Endothelial cell of umbilical vein (primary cell): ENCODE measurements around the gene LARGE1. TPM values are rescaled to one million over a fixed set of nuclear protein-coding genes. Genes with fewer than 3 reads are reported as not detected.

ENCODE experiments used
- BruUV-seq: library from RNA; stranded (reverse); fragments of 400-500 nt; replicated peaks from 2 replicates; lab custom pipeline; 2021; lab: Mats Ljungman, UMichigan
- CTCF ChIA-PET: fragments of 300-600, 350-600 bp; sonication (Branson Sonifier 250); formaldehyde crosslinking; loops from one replicate; lab custom pipeline; 2021; ENCODE audit warnings: antibody characterized with exemption, inconsistent platforms; lab: Charles Lee
- POLR2A ChIA-PET: fragments of 300-600, 350-600 bp; sonication (Branson Sonifier 250); formaldehyde crosslinking; loops from one replicate; lab custom pipeline; 2021; ENCODE audit warnings: antibody characterized with exemption, inconsistent platforms; lab: Charles Lee
- DNase-seq: peaks from one replicate; pipeline ENCODE4 v3.0.0-alpha.2; 2011; ENCODE audit warnings: low read depth, low spot score
- FAIRE-seq: peaks from 2 replicates; lab custom pipeline; 2011; peaks lifted over from hg19 to GRCh38; lab: Jason Lieb, UNC
- H2AFZ ChIP-seq: 2 replicates; pipeline ENCODE4 v1.6.0; 2012; ENCODE audit warnings: low read depth, low read length, control low read depth, inconsistent platforms
- H3K27ac ChIP-seq: 2 replicates; pipeline ENCODE4 v1.5.1; 2011; ENCODE audit warnings: low read depth, mild to moderate bottlenecking, control low read depth, low read length, moderate library complexity; ENCODE audit not compliant: insufficient read depth
- H3K27me3 ChIP-seq, 2 experiments: 2 replicates each; pipeline versions ENCODE4 v1.6.0 to v1.6.1; 2011; ENCODE audit warnings: low read length in 2 of 2, mixed read lengths in 1 of 2; ENCODE audit not compliant: control insufficient read depth in 2 of 2, insufficient read depth in 2 of 2
- H3K36me3 ChIP-seq, 2 experiments: 2 replicates in 1 of 2; 3 replicates in 1 of 2; pipeline ENCODE4 v1.5.1; 2011; ENCODE audit warnings: low read length in 2 of 2, mild to moderate bottlenecking in 1 of 2, moderate library complexity in 1 of 2; ENCODE audit not compliant: control insufficient read depth in 2 of 2, insufficient read depth in 2 of 2; ENCODE audit errors: extremely low read depth in 1 of 2
- H3K4me1 ChIP-seq: 3 replicates; pipeline ENCODE4 v1.5.1; 2011; ENCODE audit warnings: mild to moderate bottlenecking, low read length; ENCODE audit not compliant: control insufficient read depth, insufficient read depth; ENCODE audit errors: extremely low read depth
- H3K4me2 ChIP-seq: 2 replicates; pipeline ENCODE4 v1.6.1; 2011; ENCODE audit warnings: low read length, control low read depth, mixed read lengths; ENCODE audit not compliant: insufficient read depth
- H3K4me3 ChIP-seq, 3 experiments: fragments of 200-600 bp in 1 of 3; sonication (generic), shearing (Covaris generic) in 1 of 3; replicated peaks in 1 of 3; 2 replicates each; pipeline ENCODE4 v1.5.1; 2011 to 2016; ENCODE audit warnings: control low read depth in 3 of 3, low read length in 3 of 3, mild to moderate bottlenecking in 2 of 3, inconsistent platforms in 1 of 3, low read depth in 1 of 3, moderate library complexity in 1 of 3; ENCODE audit not compliant: insufficient read depth in 1 of 3
- H3K79me2 ChIP-seq: 2 replicates; pipeline ENCODE4 v1.6.0; 2012; ENCODE audit warnings: low read length, inconsistent platforms; ENCODE audit not compliant: control insufficient read depth, insufficient read depth
- H3K9ac ChIP-seq: replicated peaks from 2 replicates; pipeline ENCODE3; 2011; ENCODE audit warnings: low read length, control low read depth; ENCODE audit not compliant: insufficient read depth; ENCODE audit errors: extremely low read depth
- H3K9me1 ChIP-seq: replicated peaks from 3 replicates; pipeline ENCODE4 v1.6.0; 2011; ENCODE audit warnings: mild to moderate bottlenecking, low read length; ENCODE audit not compliant: control insufficient read depth, insufficient read depth; ENCODE audit errors: extremely low read depth
- H3K9me3 ChIP-seq: replicated peaks from 2 replicates; pipeline ENCODE4 v1.5.1; 2012; ENCODE audit warnings: low read length, inconsistent platforms; ENCODE audit not compliant: control insufficient read depth, insufficient read depth
- H4K20me1 ChIP-seq: replicated peaks from 2 replicates; pipeline ENCODE3; 2011; ENCODE audit warnings: mild to moderate bottlenecking, low read length; ENCODE audit not compliant: control insufficient read depth, insufficient read depth; ENCODE audit errors: extremely low read depth
- EZH2 ChIP-seq: IDR thresholded peaks from 2 replicates; pipeline ENCODE4 v1.6.1; 2012; ENCODE audit warnings: borderline replicate concordance, low read depth, mild to moderate bottlenecking, moderate library complexity, low read length, inconsistent platforms; ENCODE audit not compliant: severe bottlenecking
- FOS ChIP-seq: IDR thresholded peaks from 2 replicates; pipeline ENCODE4 v1.6.1; 2011; ENCODE audit warnings: mild to moderate bottlenecking, low read length, moderate library complexity, borderline replicate concordance; ENCODE audit not compliant: insufficient read depth
- GATA2 ChIP-seq: IDR thresholded peaks from 2 replicates; pipeline ENCODE4 v1.7.0; 2011; ENCODE audit warnings: low read depth, mild to moderate bottlenecking, moderate library complexity, mixed read lengths, low read length; ENCODE audit not compliant: insufficient read length, insufficient read depth
- JUN ChIP-seq: IDR thresholded peaks from 2 replicates; pipeline ENCODE4 v1.6.1; 2011; ENCODE audit warnings: borderline replicate concordance, low read depth; ENCODE audit not compliant: insufficient read length, insufficient read depth
- MYC ChIP-seq: IDR thresholded peaks from one replicate; pipeline ENCODE4 v1.6.1; 2011; ENCODE audit warnings: mild to moderate bottlenecking, low read depth, low read length
- POLR2A ChIP-seq: IDR thresholded peaks from 2 replicates; pipeline ENCODE4 v1.6.1; 2012; ENCODE audit warnings: low read depth, mild to moderate bottlenecking, control low read depth, low read length
- POLR2AphosphoS5 ChIP-seq: IDR thresholded peaks from 2 replicates; pipeline ENCODE4 v1.6.1; 2012; ENCODE audit warnings: low read depth, mild to moderate bottlenecking, control low read depth, low read length, moderate library complexity; ENCODE audit not compliant: insufficient read depth
- dilution Hi-C: fragments of 300-500 bp; cut with MboI; formaldehyde crosslinking; loops from one replicate; pipeline ENCODE4 v1.15.0; 2019; ENCODE audit warnings: low sequenced_read_pairs; ENCODE audit not compliant: extremely low pct_ligation_motif_present
- intact Hi-C: fragments of 100-400 bp; cut with micrococcal nuclease; formaldehyde crosslinking; loops from one replicate; pipeline ENCODE4 v1.10.0; 2022
- polyA plus RNA-seq, 4 experiments: library from polyadenylated mRNA; depleted of rRNA in 3 of 4; stranded (reverse) in 3 of 4; unstranded in 1 of 4; fragments of >200 nt; gene quantifications; 2 replicates each; pipeline versions ENCODE4 v1.2.1 to v1.2.3, GENCODE V29; 2011 to 2012; ENCODE audit warnings: missing spikeins in 1 of 4
- total RNA-seq: library from RNA; stranded (reverse); gene quantifications from 2 replicates; pipeline ENCODE4 v1.2.3, GENCODE V29; 2021
- TF ChIP-seq, protein P1 (sequence below), 2 donors: IDR thresholded peaks; 1 replicate in 1 of 2; 2 replicates in 1 of 2; pipeline ENCODE4 v1.5.1; 2011; ENCODE audit warnings: low read length in 2 of 2, mild to moderate bottlenecking in 2 of 2, moderate library complexity in 2 of 2, control low read depth in 1 of 2, inconsistent platforms in 1 of 2, low read depth in 1 of 2; ENCODE audit not compliant: insufficient read depth in 1 of 2; ENCODE audit errors: extremely low read depth in 1 of 2
- TF ChIP-seq, protein P2 (sequence below): IDR thresholded peaks from 2 replicates; pipeline ENCODE4 v1.6.1; 2011; ENCODE audit not compliant: insufficient read depth, insufficient read length

LARGE1 gene
- total and polyA plus RNA-seq, 2 donors (not counting 3 experiments of a cell fraction or from before 2014, with no cell fraction given) = 0.95 to 4.4 TPM

DNA sequence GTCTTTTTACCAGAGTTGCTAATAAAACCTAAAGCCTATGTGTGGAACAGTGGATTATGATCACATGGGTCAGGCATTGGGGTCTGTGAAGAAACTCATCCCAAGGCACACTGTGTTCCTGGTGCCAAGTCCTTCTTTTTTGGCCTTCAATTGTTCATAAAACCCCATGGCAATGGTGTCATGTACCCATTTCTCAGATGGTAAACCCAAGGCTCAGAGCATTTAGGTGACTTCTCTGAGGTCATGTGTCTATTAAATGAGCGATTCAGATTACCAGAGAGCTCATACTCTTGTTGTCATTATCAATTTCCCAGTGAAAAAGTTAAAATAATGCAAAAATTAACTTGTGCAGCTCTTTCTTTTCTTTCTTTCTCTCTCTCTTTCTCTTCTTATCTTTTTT, 589.3 kb downstream of the LARGE1 start:
- BruUV-seq = no TSS peak
- intact Hi-C loops = no loop called here

More for the DNA sequence above, 589.3 kb downstream of the LARGE1 start:
- CTCF ChIA-PET = no interaction called here
- no peak for FAIRE-seq
- Histone ChIP-seq H3K79me2 (no peaks in the 10 kb centered on the region), H3K4me1 (no peaks in the 10 kb centered on the region), H3K9ac (no peak overlapping the region), H3K4me3 (no peak overlapping the region), H3K9me1 (no peaks in the 10 kb centered on the region), H2AFZ (no peak overlapping the region), H3K27ac (no peak overlapping the region), H3K27me3 (no peaks in the 10 kb centered on the region), H3K36me3 (no peaks in the 10 kb centered on the region), H4K20me1 (no peaks in the 10 kb centered on the region), H3K9me3 (peaks cover 2% of the 10 kb centered on the region), H3K4me2 (no peak overlapping the region)
- dilution Hi-C loops = no loop called here
- DNase-seq = no peak
- TF ChIP-seq MYC (no peak), EZH2 (no peak), JUN (no peak), FOS (no peak), GATA2 (no peak), POLR2A (no peak), POLR2AphosphoS5 (no peak)
- TF ChIP-seq, protein P1, sequence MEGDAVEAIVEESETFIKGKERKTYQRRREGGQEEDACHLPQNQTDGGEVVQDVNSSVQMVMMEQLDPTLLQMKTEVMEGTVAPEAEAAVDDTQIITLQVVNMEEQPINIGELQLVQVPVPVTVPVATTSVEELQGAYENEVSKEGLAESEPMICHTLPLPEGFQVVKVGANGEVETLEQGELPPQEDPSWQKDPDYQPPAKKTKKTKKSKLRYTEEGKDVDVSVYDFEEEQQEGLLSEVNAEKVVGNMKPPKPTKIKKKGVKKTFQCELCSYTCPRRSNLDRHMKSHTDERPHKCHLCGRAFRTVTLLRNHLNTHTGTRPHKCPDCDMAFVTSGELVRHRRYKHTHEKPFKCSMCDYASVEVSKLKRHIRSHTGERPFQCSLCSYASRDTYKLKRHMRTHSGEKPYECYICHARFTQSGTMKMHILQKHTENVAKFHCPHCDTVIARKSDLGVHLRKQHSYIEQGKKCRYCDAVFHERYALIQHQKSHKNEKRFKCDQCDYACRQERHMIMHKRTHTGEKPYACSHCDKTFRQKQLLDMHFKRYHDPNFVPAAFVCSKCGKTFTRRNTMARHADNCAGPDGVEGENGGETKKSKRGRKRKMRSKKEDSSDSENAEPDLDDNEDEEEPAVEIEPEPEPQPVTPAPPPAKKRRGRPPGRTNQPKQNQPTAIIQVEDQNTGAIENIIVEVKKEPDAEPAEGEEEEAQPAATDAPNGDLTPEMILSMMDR (IDR thresholded peaks at IDR 0.05; ENCODE audit: extremely low read depth in 1 of 2, insufficient read depth in 1 of 2, low read depth in 1 of 2, low read length in 2 of 2) = no peak
- TF ChIP-seq, protein P2, sequence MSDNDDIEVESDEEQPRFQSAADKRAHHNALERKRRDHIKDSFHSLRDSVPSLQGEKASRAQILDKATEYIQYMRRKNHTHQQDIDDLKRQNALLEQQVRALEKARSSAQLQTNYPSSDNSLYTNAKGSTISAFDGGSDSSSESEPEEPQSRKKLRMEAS = no peak
- POLR2A ChIA-PET = no interaction called here
